HCT116 (cell line): ENCODE measurements around the gene ZSWIM4. TPM values are rescaled to one million over a fixed set of nuclear protein-coding genes. Genes with fewer than 3 reads are reported as not detected.
A peak's percentile ranks its signal among the peaks of the same experiment; 100 is the strongest.

Source experiments
- ATAC-seq: fragments of 200-7000 bp; cut with Tn5 transposase; 2 replicates; pipeline ENCODE4 v1.9.1; 2020; ENCODE audit warnings: mild to moderate bottlenecking, moderate library complexity
- BruUV-seq: library from RNA; stranded (reverse); fragments of 400-500 nt; replicated peaks from 2 replicates; lab custom pipeline; 2021; lab: Mats Ljungman, UMichigan
- CTCF ChIA-PET: fragments of 300-600 bp; sonication (Branson Sonifier 250); formaldehyde crosslinking; loops from one replicate; lab custom pipeline; 2021; ENCODE audit warnings: antibody characterized with exemption; lab: Charles Lee
- POLR2A ChIA-PET: fragments of 300-600, 350-600 bp; sonication (Branson Sonifier 250); formaldehyde crosslinking; loops from one replicate; lab custom pipeline; 2021; ENCODE audit warnings: antibody characterized with exemption; lab: Charles Lee
- RAD21 ChIA-PET, 2 experiments: fragments of 300-600 bp; sonication (Branson Sonifier 250); formaldehyde crosslinking; loops; one replicate each; lab custom pipeline; 2023; ENCODE audit warnings: low total read pairs in 2 of 2; ENCODE audit not compliant: uncharacterized antibody in 2 of 2, unreplicated experiment in 2 of 2, low non-redundant PET in 1 of 2; lab: Charles Lee
- DNase-seq: peaks from one replicate; pipeline ENCODE4 v3.0.0-alpha.2; 2010; ENCODE audit warnings: low read depth, low spot score
- H2AFZ ChIP-seq: fragments of 200-600 bp; shearing (Covaris generic), sonication (generic); 2 replicates; pipeline ENCODE4 v1.6.1; 2017; ENCODE audit warnings: low read depth, mixed run types, mixed read lengths, antibody characterized with exemption, low read length; ENCODE audit not compliant: poor library complexity, severe bottlenecking
- H3K27ac ChIP-seq: 2 replicates; pipeline ENCODE4 v1.5.1; 2012; ENCODE audit warnings: low read depth, low read length
- H3K27me3 ChIP-seq: fragments of 200-600 bp; sonication (generic); 2 replicates; pipeline ENCODE4 v1.6.1; 2016; ENCODE audit warnings: mixed run types, low read length, mixed read lengths; ENCODE audit not compliant: insufficient read depth
- H3K36me3 ChIP-seq, 2 experiments: fragments of 200-500 bp in 1 of 2; fragments of 200-600 bp in 1 of 2; sonication (Bioruptor generic) in 1 of 2; sonication (generic) in 1 of 2; 2 replicates each; pipeline versions ENCODE4 v1.5.1 to v1.6.1; 2014 to 2016; ENCODE audit warnings: low read length in 2 of 2, inconsistent platforms in 1 of 2, mixed read lengths in 1 of 2, mixed run types in 1 of 2; ENCODE audit not compliant: insufficient read depth in 2 of 2, control insufficient read depth in 1 of 2
- H3K4me1 ChIP-seq, 2 experiments: fragments of 200-600 bp in 1 of 2; sonication (generic) in 1 of 2; 2 replicates each; pipeline versions ENCODE4 v1.5.1 to v1.6.1; 2012 to 2017; ENCODE audit warnings: low read length in 2 of 2, inconsistent platforms in 1 of 2, mild to moderate bottlenecking in 1 of 2, mixed read lengths in 1 of 2, mixed run types in 1 of 2, moderate library complexity in 1 of 2; ENCODE audit not compliant: insufficient read depth in 2 of 2, control insufficient read depth in 1 of 2
- H3K4me2 ChIP-seq: fragments of 200-600 bp; sonication (generic); 2 replicates; pipeline ENCODE4 v1.6.1; 2017; ENCODE audit warnings: mixed run types, low read length, mixed read lengths
- H3K4me3 ChIP-seq, 2 experiments: fragments of 200-600 bp in 1 of 2; sonication (generic) in 1 of 2; replicated peaks in 1 of 2; 2 replicates each; pipeline ENCODE4 v1.5.1; 2011 to 2016; ENCODE audit warnings: low read length in 2 of 2, control low read depth in 1 of 2, low read depth in 1 of 2, mild to moderate bottlenecking in 1 of 2, mixed read lengths in 1 of 2, mixed run types in 1 of 2
- H3K79me2 ChIP-seq: fragments of 200-600 bp; sonication (generic); 2 replicates; pipeline ENCODE4 v1.6.1; 2017; ENCODE audit warnings: mild to moderate bottlenecking, mixed run types, low read length, moderate library complexity, mixed read lengths; ENCODE audit not compliant: insufficient read depth
- H3K9ac ChIP-seq: fragments of 200-600 bp; sonication (generic); 2 replicates; pipeline ENCODE4 v1.6.1; 2016; ENCODE audit warnings: low read length, mixed read lengths
- H3K9me2 ChIP-seq: fragments of 200-600 bp; sonication (generic), shearing (Covaris generic); 2 replicates; pipeline ENCODE4 v1.6.1; 2017; ENCODE audit warnings: mixed run types, mild to moderate bottlenecking, moderate library complexity; ENCODE audit not compliant: insufficient read depth
- H3K9me3 ChIP-seq, 2 experiments: fragments of 200-500 bp in 1 of 2; fragments of 200-600 bp in 1 of 2; sonication (Bioruptor generic) in 1 of 2; sonication (generic) in 1 of 2; 2 replicates each; pipeline ENCODE4 v1.6.1; 2014 to 2017; ENCODE audit warnings: low read length in 2 of 2, mixed read lengths in 2 of 2, inconsistent platforms in 1 of 2, low read depth in 1 of 2, mild to moderate bottlenecking in 1 of 2, mixed run types in 1 of 2, moderate library complexity in 1 of 2; ENCODE audit not compliant: control insufficient read depth in 1 of 2, insufficient read depth in 1 of 2
- H4K20me1 ChIP-seq: fragments of 200-600 bp; sonication (generic), shearing (Covaris generic); 2 replicates; pipeline ENCODE4 v1.6.1; 2017; ENCODE audit warnings: mixed run types, mild to moderate bottlenecking, moderate library complexity; ENCODE audit not compliant: insufficient read depth
- CBX3 ChIP-seq: IDR thresholded peaks from 2 replicates; pipeline ENCODE4 v1.6.1; 2012; ENCODE audit warnings: low read depth
- EGR1 ChIP-seq: IDR thresholded peaks from 2 replicates; pipeline ENCODE4 v1.6.1; 2012; ENCODE audit warnings: low read depth
- EZH2phosphoT487 ChIP-seq: fragments of 200-600 bp; IDR thresholded peaks from 2 replicates; pipeline ENCODE4 v1.6.1; 2018; ENCODE audit warnings: antibody characterized with exemption, borderline replicate concordance
- FOSL1 ChIP-seq: IDR thresholded peaks from 2 replicates; pipeline ENCODE4 v1.6.1; 2012; ENCODE audit warnings: low read depth
- JUND ChIP-seq: IDR thresholded peaks from 2 replicates; pipeline ENCODE4 v1.6.1; 2012
- POLR2A ChIP-seq: IDR thresholded peaks from 2 replicates; pipeline ENCODE4 v1.7.0; 2011; ENCODE audit warnings: borderline replicate concordance; ENCODE audit not compliant: insufficient read depth, insufficient read length; ENCODE audit errors: extremely low read depth
- POLR2AphosphoS5 ChIP-seq: IDR thresholded peaks from 2 replicates; pipeline ENCODE4 v1.6.1; 2011; ENCODE audit warnings: mild to moderate bottlenecking, low read depth, low read length, moderate library complexity
- RAD21 ChIP-seq: IDR thresholded peaks from 2 replicates; pipeline ENCODE4 v1.6.1; 2012; ENCODE audit warnings: low read depth, mild to moderate bottlenecking
- SP1 ChIP-seq: IDR thresholded peaks from 2 replicates; pipeline ENCODE4 v1.6.1; 2012; ENCODE audit warnings: low read depth
- TCF7L2 ChIP-seq: IDR thresholded peaks from 2 replicates; pipeline ENCODE4 v1.7.0; 2011; ENCODE audit warnings: borderline replicate concordance, inconsistent platforms; ENCODE audit not compliant: insufficient read depth, insufficient read length; ENCODE audit errors: extremely low read depth
- ZNF274 ChIP-seq: fragments of 200-500 bp; sonication (Bioruptor generic); IDR thresholded peaks from 2 replicates; pipeline ENCODE4 v1.6.1; 2014; ENCODE audit warnings: mild to moderate bottlenecking, low read depth, low read length, inconsistent platforms
- intact Hi-C: fragments of 100-400 bp; cut with micrococcal nuclease; formaldehyde crosslinking; loops from 2 replicates; pipeline ENCODE4 v1.10.0; 2022
- total RNA-seq: library from RNA; stranded (reverse); gene quantifications from one replicate; pipeline ENCODE4 v1.2.1, GENCODE V29; 2021; ENCODE audit not compliant: unreplicated experiment
- TF ChIP-seq, protein P1 (sequence below), 3 experiments: fragments of 200-600 bp in 1 of 3; sonication (generic) in 1 of 3; IDR thresholded peaks in 2 of 3; conservative IDR thresholded peaks in 1 of 3; 2 replicates each; pipeline ENCODE4 v1.5.1; 2012 to 2017; ENCODE audit warnings: low read depth in 2 of 3, low read length in 2 of 3, antibody characterized with exemption in 1 of 3, borderline replicate concordance in 1 of 3, control low read depth in 1 of 3, mild to moderate bottlenecking in 1 of 3, mixed read lengths in 1 of 3, mixed run types in 1 of 3, moderate library complexity in 1 of 3; ENCODE audit not compliant: insufficient read depth in 1 of 3
- TF ChIP-seq, protein P2 (sequence below): IDR thresholded peaks from 2 replicates; pipeline ENCODE4 v1.6.1; 2012

ZSWIM4 gene
- total RNA-seq, 1 experiment from 2014 or later: 9.8 TPM

DNA sequence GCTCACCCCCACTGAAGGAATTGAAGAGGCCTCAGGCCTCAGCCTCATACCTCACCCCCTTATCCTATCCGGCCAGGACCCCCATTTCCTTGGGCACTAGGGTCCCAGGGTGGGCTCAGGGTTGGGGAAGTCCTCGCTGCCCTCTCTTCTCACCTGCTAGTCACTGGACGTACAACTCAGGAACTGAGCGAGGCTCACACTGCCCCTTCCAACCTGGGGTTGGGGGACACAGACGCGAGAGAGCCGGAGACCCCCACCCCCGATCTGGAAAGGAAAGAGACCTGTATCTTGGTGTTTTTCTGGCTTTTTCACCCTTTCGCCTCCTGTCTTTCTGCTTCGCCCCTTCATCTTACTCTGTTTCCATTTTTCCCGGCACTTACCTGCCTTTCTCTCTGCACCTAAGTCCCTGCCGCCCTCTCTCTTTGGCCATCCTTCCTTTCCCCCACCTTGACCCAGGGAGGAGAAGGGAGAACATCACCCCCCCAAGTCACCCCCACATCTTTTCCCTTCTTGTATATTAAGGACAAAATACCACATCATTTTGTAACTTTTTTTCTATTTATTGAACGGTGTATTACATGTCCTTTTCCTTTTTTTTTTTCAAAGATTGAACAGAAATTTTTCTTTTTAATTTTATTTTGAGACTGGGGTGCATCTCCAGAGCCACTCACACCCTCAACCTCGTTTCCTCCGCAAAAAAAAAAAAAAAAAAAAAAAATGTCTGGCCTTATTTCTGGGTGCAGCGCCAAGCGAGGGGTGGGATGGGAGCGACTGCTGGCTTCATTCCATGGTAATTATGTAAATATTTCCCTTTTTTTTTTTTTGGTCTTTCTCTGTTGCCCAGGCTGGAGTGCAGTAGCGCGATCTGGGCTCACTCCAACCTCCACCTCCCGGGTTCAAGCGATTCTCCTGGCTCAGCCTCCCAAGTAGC is 36.6 kb downstream of the ZSWIM4 start:
- peak; percentile 33; the same call in 1 of the 2 replicates for TF ChIP-seq POLR2AphosphoS5
- TF ChIP-seq TCF7L2: no peak
- Histone ChIP-seq H3K9me3 (no peaks in the 10 kb centered on the region), H3K4me3 (no peak overlapping the region), H3K27ac (no peak overlapping the region), H3K9ac (no peak overlapping the region), H3K9me2 (no peaks in the 10 kb centered on the region), H3K4me1 (peaks cover 22 to 40% of the 10 kb centered on the region in 2 experiments; a peak in 3 of 4 replicates), H3K27me3 (no peaks in the 10 kb centered on the region), H3K4me2 (no peak overlapping the region), H4K20me1 (no peaks in the 10 kb centered on the region; the same call in 1 of the 2 replicates), H3K36me3 (peaks cover 0 to 14% of the 10 kb centered on the region in 2 experiments; a peak in 1 of 4 replicates), H3K79me2 (peaks cover 16% of the 10 kb centered on the region), H2AFZ (no peak overlapping the region)
- BruUV-seq: no TSS peak
- intact Hi-C loops: no loop called here
- no peak for ATAC-seq
- ChIA-PET POLR2A (no interaction called here), CTCF (no interaction called here), RAD21 (no interaction called here)
- no peak for DNase-seq

DNA sequence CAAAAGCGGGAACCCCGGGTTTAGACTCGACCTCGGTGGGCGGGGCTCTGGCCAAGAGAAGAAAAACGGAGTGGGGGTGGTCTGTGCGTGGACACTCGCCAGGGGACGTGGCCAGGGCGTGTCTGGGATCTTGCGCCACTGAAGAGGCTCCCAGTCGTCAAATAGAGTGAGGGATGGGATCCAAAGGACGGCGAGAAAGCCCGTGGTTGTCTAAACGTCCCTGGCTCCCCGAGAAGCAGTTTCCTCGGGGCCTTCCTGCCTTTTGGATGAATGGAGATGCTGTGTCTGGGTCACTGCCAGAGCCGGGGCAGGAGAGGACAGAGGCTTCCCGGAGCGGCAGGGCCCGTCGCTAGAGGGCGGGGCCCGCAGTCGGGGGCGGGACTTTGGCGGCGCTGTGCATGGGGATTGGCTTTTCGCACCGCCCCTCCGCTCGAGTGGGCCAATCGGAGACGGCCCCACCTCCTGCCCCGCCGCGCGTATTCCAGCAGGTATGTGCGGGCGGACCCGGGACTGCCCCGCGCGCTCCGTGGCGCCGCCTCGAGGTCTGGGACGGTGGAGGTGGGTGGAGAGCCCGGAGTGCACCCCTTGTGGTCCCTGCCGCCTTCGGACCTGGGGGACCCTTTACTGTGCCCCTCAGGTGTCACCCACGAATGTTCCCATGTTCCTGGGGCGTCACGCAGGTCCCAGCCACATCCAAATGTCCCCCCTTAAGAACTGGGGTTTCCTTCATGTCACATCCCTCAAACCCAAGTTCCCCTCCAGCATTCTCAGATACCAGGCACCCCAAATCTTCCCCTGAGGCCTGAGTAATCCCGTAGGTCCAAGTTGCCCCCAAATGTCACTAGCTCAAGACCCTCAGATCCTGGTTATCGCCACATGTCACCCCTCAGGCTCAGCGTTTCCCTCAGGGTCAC is 38.3 kb downstream of the ZSWIM4 start:
- TSS peak; percentile 50 for BruUV-seq
- Histone ChIP-seq H3K4me2 (peak overlapping the region; percentile 63), H2AFZ (no peak overlapping the region), H3K27me3 (no peaks in the 10 kb centered on the region), H4K20me1 (peaks cover 4% of the 10 kb centered on the region), H3K9ac (peak overlapping the region; percentile 50), H3K4me1 (peaks cover 37 to 55% of the 10 kb centered on the region in 2 experiments), H3K9me2 (no peaks in the 10 kb centered on the region), H3K27ac (peak overlapping the region; percentile 38), H3K79me2 (peaks cover 34% of the 10 kb centered on the region), H3K4me3 (peak overlapping the region in 1 of 2 experiments; percentile 5; a peak in 2 of 4 replicates), H3K36me3 (peaks cover 3 to 26% of the 10 kb centered on the region in 2 experiments; a peak in 2 of 4 replicates), H3K9me3 (no peaks in the 10 kb centered on the region)
- ChIA-PET CTCF (interaction anchor here (1.0 to 1.2 kb wide), 3 partner anchors 28 to 52 kb away, joined by 3 to 12 read pairs (median 3); no protein-coding TSS in a partner anchor), POLR2A (interaction anchor here (1.0 to 2.4 kb wide), 4 partner anchors 13 to 28 kb away, joined by 4 to 9 read pairs (median 6); no protein-coding TSS in a partner anchor), RAD21 (interaction anchor here in 1 of 2 experiments (0.8 to 1.0 kb wide), 2 partner anchors 28 to 49 kb away, joined by 3 to 4 read pairs; no protein-coding TSS in a partner anchor)
- no peak for DNase-seq
- intact Hi-C loops: no loop called here
- TF ChIP-seq CBX3 (0 out of 2 replicates have a peak, but pooled peaks have one; percentile 15), POLR2A (no peak), EZH2phosphoT487 (no peak), ZNF274 (no peak), EGR1 (0 out of 2 replicates have a peak, but pooled peaks have one; percentile 47), SP1 (peak; percentile 92), POLR2AphosphoS5 (peak; percentile 95), FOSL1 (no peak; the same call in 1 of the 2 replicates), JUND (peak; percentile 63), RAD21 (peak; percentile 60)
- TF ChIP-seq, protein P1, sequence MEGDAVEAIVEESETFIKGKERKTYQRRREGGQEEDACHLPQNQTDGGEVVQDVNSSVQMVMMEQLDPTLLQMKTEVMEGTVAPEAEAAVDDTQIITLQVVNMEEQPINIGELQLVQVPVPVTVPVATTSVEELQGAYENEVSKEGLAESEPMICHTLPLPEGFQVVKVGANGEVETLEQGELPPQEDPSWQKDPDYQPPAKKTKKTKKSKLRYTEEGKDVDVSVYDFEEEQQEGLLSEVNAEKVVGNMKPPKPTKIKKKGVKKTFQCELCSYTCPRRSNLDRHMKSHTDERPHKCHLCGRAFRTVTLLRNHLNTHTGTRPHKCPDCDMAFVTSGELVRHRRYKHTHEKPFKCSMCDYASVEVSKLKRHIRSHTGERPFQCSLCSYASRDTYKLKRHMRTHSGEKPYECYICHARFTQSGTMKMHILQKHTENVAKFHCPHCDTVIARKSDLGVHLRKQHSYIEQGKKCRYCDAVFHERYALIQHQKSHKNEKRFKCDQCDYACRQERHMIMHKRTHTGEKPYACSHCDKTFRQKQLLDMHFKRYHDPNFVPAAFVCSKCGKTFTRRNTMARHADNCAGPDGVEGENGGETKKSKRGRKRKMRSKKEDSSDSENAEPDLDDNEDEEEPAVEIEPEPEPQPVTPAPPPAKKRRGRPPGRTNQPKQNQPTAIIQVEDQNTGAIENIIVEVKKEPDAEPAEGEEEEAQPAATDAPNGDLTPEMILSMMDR (IDR thresholded peaks at IDR 0.05 in 2 of 3, conservative IDR thresholded peaks at IDR 0.05 in 1 of 3; ENCODE audit: borderline replicate concordance in 1 of 3, insufficient read depth in 1 of 3, low read depth in 2 of 3, low read length in 2 of 3): peak in 2 of 3 experiments; percentile 64 to 70; a peak in 5 of 6 replicates
- TF ChIP-seq, protein P2, sequence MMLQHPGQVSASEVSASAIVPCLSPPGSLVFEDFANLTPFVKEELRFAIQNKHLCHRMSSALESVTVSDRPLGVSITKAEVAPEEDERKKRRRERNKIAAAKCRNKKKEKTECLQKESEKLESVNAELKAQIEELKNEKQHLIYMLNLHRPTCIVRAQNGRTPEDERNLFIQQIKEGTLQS: no peak
- ATAC-seq: peak; percentile 94
